Liver (tissue), 9 donors: Measurements from ENCODE around the gene SMYD2. TPM values are rescaled to one million over a fixed set of nuclear protein-coding genes. Genes with fewer than 3 reads are reported as not detected.

ENCODE experiments used
- DNase-seq: peaks from one replicate; pipeline ENCODE4 v3.0.0-alpha.2; 2017; ENCODE audit warnings: low spot score
- H3K27ac ChIP-seq, 2 donors: one replicate each; pipeline ENCODE4 v1.7.0; 2013; ENCODE audit warnings: inconsistent platforms in 2 of 2, low read length in 2 of 2, control low read depth in 1 of 2, low read depth in 1 of 2, mild to moderate bottlenecking in 1 of 2
- H3K27me3 ChIP-seq, 4 donors: one replicate each; pipeline versions ENCODE4 v1.6.1 to v1.7.0; 2013; ENCODE audit warnings: low read length in 3 of 4, inconsistent platforms in 1 of 4, mild to moderate bottlenecking in 1 of 4, moderate library complexity in 1 of 4; ENCODE audit not compliant: control insufficient read depth in 4 of 4, insufficient read depth in 4 of 4
- H3K36me3 ChIP-seq, 4 donors: one replicate each; pipeline versions ENCODE4 v1.6.1 to v1.7.0; 2013; ENCODE audit warnings: low read length in 3 of 4, mild to moderate bottlenecking in 3 of 4, low read depth in 1 of 4, moderate library complexity in 1 of 4; ENCODE audit not compliant: control insufficient read depth in 4 of 4, insufficient read depth in 3 of 4
- H3K4me1 ChIP-seq, 4 donors: one replicate each; pipeline versions ENCODE4 v1.6.1 to v1.7.0; 2013; ENCODE audit warnings: low read length in 3 of 4, mild to moderate bottlenecking in 3 of 4, moderate library complexity in 1 of 4; ENCODE audit not compliant: control insufficient read depth in 4 of 4, insufficient read depth in 4 of 4
- H3K4me3 ChIP-seq, 3 donors: one replicate each; pipeline versions ENCODE4 v1.6.1 to v1.7.0; 2013; ENCODE audit warnings: low read length in 3 of 3, control low read depth in 1 of 3, low read depth in 1 of 3, mild to moderate bottlenecking in 1 of 3
- H3K9ac ChIP-seq, 2 donors: one replicate each; pipeline ENCODE4 v1.7.0; 2013; ENCODE audit warnings: low read length in 2 of 2, mild to moderate bottlenecking in 2 of 2, moderate library complexity in 2 of 2, control low read depth in 1 of 2, low read depth in 1 of 2
- H3K9me3 ChIP-seq, 4 donors: one replicate each; pipeline versions ENCODE4 v1.6.1 to v1.7.0; 2013; ENCODE audit warnings: low read length in 3 of 4; ENCODE audit not compliant: control insufficient read depth in 4 of 4
- EGR1 ChIP-seq, 2 donors: IDR thresholded peaks; 2 replicates each; pipeline ENCODE4 v1.6.1; 2016 to 2018; ENCODE audit warnings: antibody characterized with exemption in 2 of 2, low read depth in 2 of 2
- FOXA2 ChIP-seq: IDR thresholded peaks from 2 replicates; pipeline ENCODE4 v1.6.1; 2016; ENCODE audit warnings: antibody characterized with exemption
- GABPA ChIP-seq, 2 donors: IDR thresholded peaks in 1 of 2; conservative IDR thresholded peaks in 1 of 2; 2 replicates each; pipeline ENCODE4 v1.6.1; 2016; ENCODE audit warnings: antibody characterized with exemption in 2 of 2, mild to moderate bottlenecking in 1 of 2, moderate library complexity in 1 of 2
- HNF4G ChIP-seq: IDR thresholded peaks from 2 replicates; pipeline ENCODE4 v1.6.1; 2016; ENCODE audit warnings: antibody characterized with exemption
- JUND ChIP-seq, 2 donors: IDR thresholded peaks; 2 replicates each; pipeline ENCODE4 v1.6.1; 2016; ENCODE audit warnings: antibody characterized with exemption in 2 of 2
- RXRA ChIP-seq, 2 donors: IDR thresholded peaks; 2 replicates each; pipeline ENCODE4 v1.6.1; 2017 to 2018; ENCODE audit warnings: antibody characterized with exemption in 2 of 2, mild to moderate bottlenecking in 1 of 2
- SP1 ChIP-seq: IDR thresholded peaks from 2 replicates; pipeline ENCODE4 v1.6.1; 2018; ENCODE audit warnings: antibody characterized with exemption, mild to moderate bottlenecking
- WGBS: extraction: QIAGEN DNeasy Blood & Tissue Kit; methylation state at CpG from one replicate; pipeline ENCODE4 v1.1.7; 2013; 5-methylcytosine and 5-hydroxymethylcytosine counted together
- polyA plus RNA-seq, 2 donors: library from polyadenylated mRNA; stranded (reverse) in 1 of 2; unstranded in 1 of 2; fragments of 200-250 nt in 1 of 2; fragments of >200 nt in 1 of 2; fragmentation: Nextera tagmentation in 1 of 2; extraction: Ambion mirVana in 1 of 2; gene quantifications; one replicate each; pipeline versions ENCODE4 v1.2.1 to v1.2.3, GENCODE V29; 2013 to 2015
- total RNA-seq, 2 donors: library from RNA; depleted of rRNA; stranded (reverse); fragments of >200 nt; gene quantifications; one replicate each; pipeline ENCODE4 v1.2.3, GENCODE V29; 2014
- TF ChIP-seq, protein P1 (sequence below): IDR thresholded peaks from 2 replicates; pipeline ENCODE4 v1.6.1; 2016; ENCODE audit warnings: antibody characterized with exemption
- TF ChIP-seq, protein P2 (sequence below): IDR thresholded peaks from 2 replicates; pipeline ENCODE4 v1.6.1; 2016; ENCODE audit warnings: antibody characterized with exemption
- TF ChIP-seq, protein P3 (sequence below): fragments of 150-350 bp; IDR thresholded peaks from 2 replicates; pipeline ENCODE4 v1.5.1; 2017; ENCODE audit warnings: improper control_type of control experiment, low read depth, low read length; ENCODE audit not compliant: missing input control
- donor health status: healthy.
- donor health status: healthy.
- donor health status: healthy.
- donor health status: healthy.
- donor health status: healthy.

Gene SMYD2
- total and polyA plus RNA-seq, 4 donors: 11.9 to 20.2 (median 17.2) TPM

DNA sequence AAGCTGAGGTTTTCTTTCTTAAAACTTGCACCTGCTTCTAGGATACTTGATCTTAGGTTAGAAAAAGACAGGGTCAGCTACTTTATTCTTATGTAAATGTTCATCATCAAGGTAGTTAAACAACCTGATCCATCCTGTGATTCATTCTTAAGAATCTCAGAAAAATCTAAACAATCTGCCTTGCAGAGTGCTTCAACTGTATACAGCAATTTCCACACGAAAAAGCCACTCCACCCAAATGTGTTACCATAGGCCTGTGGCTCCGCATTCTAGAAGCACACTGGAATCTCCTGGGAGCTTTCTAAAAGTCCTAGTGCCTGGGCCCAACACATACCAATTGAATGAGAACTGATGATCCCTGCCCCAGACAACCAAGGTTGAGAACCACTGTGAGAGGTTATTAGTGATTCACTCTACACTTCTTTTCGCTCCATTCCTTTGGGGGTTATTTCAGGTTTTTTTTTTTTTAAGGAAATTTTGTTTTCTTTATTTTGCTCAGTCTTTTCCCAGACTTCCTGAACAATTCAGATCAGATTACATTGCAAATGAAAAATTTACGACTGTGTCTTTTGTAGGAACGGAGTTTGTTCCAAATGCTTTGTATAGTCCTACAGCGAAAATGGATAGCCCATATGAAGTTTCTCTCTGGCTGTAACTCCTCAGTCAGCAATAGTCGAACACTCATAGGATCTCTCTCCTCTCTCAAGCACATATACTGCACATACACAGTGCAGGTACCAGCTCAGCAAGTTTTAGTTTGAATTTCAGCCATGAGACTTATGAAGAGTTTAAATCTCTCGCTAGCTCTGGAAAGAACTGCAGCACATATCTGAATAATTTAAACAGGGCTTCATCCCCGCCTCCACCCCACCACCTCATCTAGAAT is 16.1 kb downstream of the SMYD2 start:
- Histone ChIP-seq H3K27me3 (no peaks in the 10 kb centered on the region), H3K4me1 (no peaks in the 10 kb centered on the region), H3K36me3 (no peaks in the 10 kb centered on the region), H3K27ac (no peak overlapping the region), H3K9me3 (no peaks in the 10 kb centered on the region), H3K9ac (no peak overlapping the region), H3K4me3 (no peak overlapping the region)
- DNase-seq: no peak
- WGBS: 94% methylated on average over 9 of the region's 9 CpGs
- TF ChIP-seq, protein P1, sequence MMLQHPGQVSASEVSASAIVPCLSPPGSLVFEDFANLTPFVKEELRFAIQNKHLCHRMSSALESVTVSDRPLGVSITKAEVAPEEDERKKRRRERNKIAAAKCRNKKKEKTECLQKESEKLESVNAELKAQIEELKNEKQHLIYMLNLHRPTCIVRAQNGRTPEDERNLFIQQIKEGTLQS: no peak
- TF ChIP-seq RXRA (IDR thresholded peaks at IDR 0.05): no peak
- TF ChIP-seq SP1: no peak
- TF ChIP-seq FOXA2: no peak
- no peak for TF ChIP-seq EGR1 (IDR thresholded peaks at IDR 0.05; ENCODE audit: low read depth in 2 of 2)
- TF ChIP-seq, protein P2, sequence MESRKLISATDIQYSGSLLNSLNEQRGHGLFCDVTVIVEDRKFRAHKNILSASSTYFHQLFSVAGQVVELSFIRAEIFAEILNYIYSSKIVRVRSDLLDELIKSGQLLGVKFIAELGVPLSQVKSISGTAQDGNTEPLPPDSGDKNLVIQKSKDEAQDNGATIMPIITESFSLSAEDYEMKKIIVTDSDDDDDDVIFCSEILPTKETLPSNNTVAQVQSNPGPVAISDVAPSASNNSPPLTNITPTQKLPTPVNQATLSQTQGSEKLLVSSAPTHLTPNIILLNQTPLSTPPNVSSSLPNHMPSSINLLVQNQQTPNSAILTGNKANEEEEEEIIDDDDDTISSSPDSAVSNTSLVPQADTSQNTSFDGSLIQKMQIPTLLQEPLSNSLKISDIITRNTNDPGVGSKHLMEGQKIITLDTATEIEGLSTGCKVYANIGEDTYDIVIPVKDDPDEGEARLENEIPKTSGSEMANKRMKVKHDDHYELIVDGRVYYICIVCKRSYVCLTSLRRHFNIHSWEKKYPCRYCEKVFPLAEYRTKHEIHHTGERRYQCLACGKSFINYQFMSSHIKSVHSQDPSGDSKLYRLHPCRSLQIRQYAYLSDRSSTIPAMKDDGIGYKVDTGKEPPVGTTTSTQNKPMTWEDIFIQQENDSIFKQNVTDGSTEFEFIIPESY: no peak

DNA sequence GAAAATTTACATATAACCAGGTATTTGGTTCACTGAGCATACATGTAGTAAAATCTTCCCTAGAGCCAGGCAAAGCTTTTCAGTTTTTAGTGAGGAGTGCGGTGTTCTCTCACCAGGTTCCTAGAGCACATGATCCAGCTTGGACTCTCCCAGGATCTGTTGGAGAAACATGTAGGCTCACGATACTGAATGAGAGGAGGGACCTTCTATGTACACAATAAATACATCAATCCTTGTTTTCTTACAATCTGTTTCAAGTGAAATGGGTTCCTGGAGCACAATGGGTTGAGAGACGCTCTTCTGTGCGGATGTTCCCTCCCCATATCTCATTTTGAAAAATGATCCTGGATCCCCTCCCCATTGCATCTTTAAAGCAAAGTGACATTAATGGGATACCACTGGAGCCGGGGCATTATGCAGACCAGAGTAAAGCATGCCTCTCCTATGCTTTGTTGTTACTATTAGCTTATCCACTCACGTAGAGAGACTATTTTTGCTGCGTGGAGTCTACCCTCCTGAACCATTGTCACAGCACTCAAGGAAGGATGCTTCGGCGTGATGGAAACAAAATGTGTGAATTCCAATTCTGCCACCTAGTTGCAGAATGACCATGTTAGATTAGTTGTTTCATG is 19.3 kb downstream of the SMYD2 start:
- DNase-seq: no peak
- Histone ChIP-seq H3K9me3 (no peaks in the 10 kb centered on the region), H3K27me3 (no peaks in the 10 kb centered on the region), H3K9ac (no peak overlapping the region), H3K36me3 (no peaks in the 10 kb centered on the region), H3K4me1 (no peaks in the 10 kb centered on the region), H3K4me3 (no peak overlapping the region), H3K27ac (no peak overlapping the region)
- WGBS: 97% methylated on average over 9 of the region's 9 CpGs
- no peak for TF ChIP-seq GABPA (IDR thresholded peaks at IDR 0.05 in 1 of 2, conservative IDR thresholded peaks at IDR 0.05 in 1 of 2)
- TF ChIP-seq, protein P1: no peak
- TF ChIP-seq SP1: no peak
- TF ChIP-seq FOXA2: no peak
- no peak for TF ChIP-seq HNF4G
- TF ChIP-seq, protein P2: no peak
- no peak for TF ChIP-seq JUND (IDR thresholded peaks at IDR 0.05)
- no peak for TF ChIP-seq EGR1 (IDR thresholded peaks at IDR 0.05; ENCODE audit: low read depth in 2 of 2)
- TF ChIP-seq RXRA (IDR thresholded peaks at IDR 0.05): no peak
- TF ChIP-seq, protein P3, sequence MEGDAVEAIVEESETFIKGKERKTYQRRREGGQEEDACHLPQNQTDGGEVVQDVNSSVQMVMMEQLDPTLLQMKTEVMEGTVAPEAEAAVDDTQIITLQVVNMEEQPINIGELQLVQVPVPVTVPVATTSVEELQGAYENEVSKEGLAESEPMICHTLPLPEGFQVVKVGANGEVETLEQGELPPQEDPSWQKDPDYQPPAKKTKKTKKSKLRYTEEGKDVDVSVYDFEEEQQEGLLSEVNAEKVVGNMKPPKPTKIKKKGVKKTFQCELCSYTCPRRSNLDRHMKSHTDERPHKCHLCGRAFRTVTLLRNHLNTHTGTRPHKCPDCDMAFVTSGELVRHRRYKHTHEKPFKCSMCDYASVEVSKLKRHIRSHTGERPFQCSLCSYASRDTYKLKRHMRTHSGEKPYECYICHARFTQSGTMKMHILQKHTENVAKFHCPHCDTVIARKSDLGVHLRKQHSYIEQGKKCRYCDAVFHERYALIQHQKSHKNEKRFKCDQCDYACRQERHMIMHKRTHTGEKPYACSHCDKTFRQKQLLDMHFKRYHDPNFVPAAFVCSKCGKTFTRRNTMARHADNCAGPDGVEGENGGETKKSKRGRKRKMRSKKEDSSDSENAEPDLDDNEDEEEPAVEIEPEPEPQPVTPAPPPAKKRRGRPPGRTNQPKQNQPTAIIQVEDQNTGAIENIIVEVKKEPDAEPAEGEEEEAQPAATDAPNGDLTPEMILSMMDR: no peak
